A549 (cell line): ENCODE measurements around the gene SSC4D.

Experiments used
- MAZ ChIP-seq: fragments of 150-350 bp; IDR thresholded peaks from 2 replicates; pipeline ENCODE4 v1.6.1; 2014; ENCODE audit warnings: antibody characterized with exemption, low read depth, low read length, borderline replicate concordance
- POLR2A ChIP-seq: IDR thresholded peaks from 2 replicates; pipeline ENCODE4 v1.6.1; 2012; ENCODE audit warnings: mild to moderate bottlenecking, low read length
- RAD21 ChIP-seq, 2 experiments: fragments of >200 bp in 1 of 2; sonication (Bioruptor Twin) in 1 of 2; formaldehyde crosslinking in 1 of 2; IDR thresholded peaks in 1 of 2; conservative IDR thresholded peaks in 1 of 2; 2 replicates in 1 of 2; 3 replicates in 1 of 2; pipeline ENCODE4 v1.6.1; 2012 to 2018; ENCODE audit warnings: inconsistent platforms in 1 of 2
- RCOR1 ChIP-seq: fragments of 150-350 bp; IDR thresholded peaks from 2 replicates; pipeline ENCODE4 v1.6.1; 2014; ENCODE audit warnings: antibody characterized with exemption, low read length, low read depth
- RFX5 ChIP-seq: fragments of 450-650 bp; IDR thresholded peaks from 2 replicates; pipeline ENCODE4 v1.7.1; 2014; ENCODE audit warnings: antibody characterized with exemption, mild to moderate bottlenecking, moderate library complexity
- ZFP36 ChIP-seq: fragments of 450-650 bp; IDR thresholded peaks from 2 replicates; pipeline ENCODE4 v1.6.1; 2014; ENCODE audit warnings: borderline replicate concordance; ENCODE audit not compliant: partially characterized antibody
- TF ChIP-seq, protein P1 (sequence below): fragments of >200 bp; sonication (Bioruptor Twin); formaldehyde crosslinking; IDR thresholded peaks from 3 replicates; pipeline ENCODE4 v1.5.1; 2016
- TF ChIP-seq, protein P2 (sequence below): fragments of 250-450 bp; sonication (Bioruptor Pico); IDR thresholded peaks from 2 replicates; pipeline ENCODE4 v1.5.0; 2021; ENCODE audit warnings: mild to moderate bottlenecking, moderate library complexity, borderline replicate concordance
- TF ChIP-seq, protein P3 (sequence below): fragments of 200-600 bp; sonication (generic); IDR thresholded peaks from 2 replicates; pipeline ENCODE4 v1.6.1; 2016; ENCODE audit warnings: antibody characterized with exemption, mild to moderate bottlenecking, moderate library complexity

DNA sequence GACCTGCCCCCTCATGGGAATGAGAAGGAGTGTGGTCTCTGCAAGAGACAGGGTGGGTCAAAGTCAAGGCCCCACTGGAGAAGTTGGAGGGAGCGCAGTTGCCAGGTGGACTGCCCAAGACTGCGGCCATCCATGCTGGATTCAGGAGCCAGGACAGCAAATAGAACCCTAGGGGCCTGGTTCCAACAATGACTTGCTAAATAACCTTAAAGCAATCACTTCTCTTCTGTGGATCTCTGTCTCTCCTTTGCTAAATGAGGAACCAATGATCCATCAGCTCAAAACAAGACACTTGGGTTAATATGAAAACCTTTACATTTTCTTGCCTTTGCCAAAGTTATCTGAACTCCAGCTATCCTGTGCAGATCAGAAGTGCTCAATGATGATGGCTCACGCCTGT lies 38.1 kb downstream of the SSC4D start:
- TF ChIP-seq, protein P1, sequence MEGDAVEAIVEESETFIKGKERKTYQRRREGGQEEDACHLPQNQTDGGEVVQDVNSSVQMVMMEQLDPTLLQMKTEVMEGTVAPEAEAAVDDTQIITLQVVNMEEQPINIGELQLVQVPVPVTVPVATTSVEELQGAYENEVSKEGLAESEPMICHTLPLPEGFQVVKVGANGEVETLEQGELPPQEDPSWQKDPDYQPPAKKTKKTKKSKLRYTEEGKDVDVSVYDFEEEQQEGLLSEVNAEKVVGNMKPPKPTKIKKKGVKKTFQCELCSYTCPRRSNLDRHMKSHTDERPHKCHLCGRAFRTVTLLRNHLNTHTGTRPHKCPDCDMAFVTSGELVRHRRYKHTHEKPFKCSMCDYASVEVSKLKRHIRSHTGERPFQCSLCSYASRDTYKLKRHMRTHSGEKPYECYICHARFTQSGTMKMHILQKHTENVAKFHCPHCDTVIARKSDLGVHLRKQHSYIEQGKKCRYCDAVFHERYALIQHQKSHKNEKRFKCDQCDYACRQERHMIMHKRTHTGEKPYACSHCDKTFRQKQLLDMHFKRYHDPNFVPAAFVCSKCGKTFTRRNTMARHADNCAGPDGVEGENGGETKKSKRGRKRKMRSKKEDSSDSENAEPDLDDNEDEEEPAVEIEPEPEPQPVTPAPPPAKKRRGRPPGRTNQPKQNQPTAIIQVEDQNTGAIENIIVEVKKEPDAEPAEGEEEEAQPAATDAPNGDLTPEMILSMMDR, result no peak
- TF ChIP-seq RAD21 (conservative IDR thresholded peaks at IDR 0.05 in 1 of 2, IDR thresholded peaks at IDR 0.05 in 1 of 2) (no peak), RFX5 (no peak), MAZ (no peak), RCOR1 (no peak), POLR2A (no peak), ZFP36 (no peak)
- TF ChIP-seq, protein P2, sequence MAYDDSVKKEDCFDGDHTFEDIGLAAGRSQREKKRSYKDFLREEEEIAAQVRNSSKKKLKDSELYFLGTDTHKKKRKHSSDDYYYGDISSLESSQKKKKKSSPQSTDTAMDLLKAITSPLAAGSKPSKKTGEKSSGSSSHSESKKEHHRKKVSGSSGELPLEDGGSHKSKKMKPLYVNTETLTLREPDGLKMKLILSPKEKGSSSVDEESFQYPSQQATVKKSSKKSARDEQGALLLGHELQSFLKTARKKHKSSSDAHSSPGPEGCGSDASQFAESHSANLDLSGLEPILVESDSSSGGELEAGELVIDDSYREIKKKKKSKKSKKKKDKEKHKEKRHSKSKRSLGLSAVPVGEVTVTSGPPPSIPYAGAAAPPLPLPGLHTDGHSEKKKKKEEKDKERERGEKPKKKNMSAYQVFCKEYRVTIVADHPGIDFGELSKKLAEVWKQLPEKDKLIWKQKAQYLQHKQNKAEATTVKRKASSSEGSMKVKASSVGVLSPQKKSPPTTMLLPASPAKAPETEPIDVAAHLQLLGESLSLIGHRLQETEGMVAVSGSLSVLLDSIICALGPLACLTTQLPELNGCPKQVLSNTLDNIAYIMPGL, result no peak
- TF ChIP-seq, protein P3, sequence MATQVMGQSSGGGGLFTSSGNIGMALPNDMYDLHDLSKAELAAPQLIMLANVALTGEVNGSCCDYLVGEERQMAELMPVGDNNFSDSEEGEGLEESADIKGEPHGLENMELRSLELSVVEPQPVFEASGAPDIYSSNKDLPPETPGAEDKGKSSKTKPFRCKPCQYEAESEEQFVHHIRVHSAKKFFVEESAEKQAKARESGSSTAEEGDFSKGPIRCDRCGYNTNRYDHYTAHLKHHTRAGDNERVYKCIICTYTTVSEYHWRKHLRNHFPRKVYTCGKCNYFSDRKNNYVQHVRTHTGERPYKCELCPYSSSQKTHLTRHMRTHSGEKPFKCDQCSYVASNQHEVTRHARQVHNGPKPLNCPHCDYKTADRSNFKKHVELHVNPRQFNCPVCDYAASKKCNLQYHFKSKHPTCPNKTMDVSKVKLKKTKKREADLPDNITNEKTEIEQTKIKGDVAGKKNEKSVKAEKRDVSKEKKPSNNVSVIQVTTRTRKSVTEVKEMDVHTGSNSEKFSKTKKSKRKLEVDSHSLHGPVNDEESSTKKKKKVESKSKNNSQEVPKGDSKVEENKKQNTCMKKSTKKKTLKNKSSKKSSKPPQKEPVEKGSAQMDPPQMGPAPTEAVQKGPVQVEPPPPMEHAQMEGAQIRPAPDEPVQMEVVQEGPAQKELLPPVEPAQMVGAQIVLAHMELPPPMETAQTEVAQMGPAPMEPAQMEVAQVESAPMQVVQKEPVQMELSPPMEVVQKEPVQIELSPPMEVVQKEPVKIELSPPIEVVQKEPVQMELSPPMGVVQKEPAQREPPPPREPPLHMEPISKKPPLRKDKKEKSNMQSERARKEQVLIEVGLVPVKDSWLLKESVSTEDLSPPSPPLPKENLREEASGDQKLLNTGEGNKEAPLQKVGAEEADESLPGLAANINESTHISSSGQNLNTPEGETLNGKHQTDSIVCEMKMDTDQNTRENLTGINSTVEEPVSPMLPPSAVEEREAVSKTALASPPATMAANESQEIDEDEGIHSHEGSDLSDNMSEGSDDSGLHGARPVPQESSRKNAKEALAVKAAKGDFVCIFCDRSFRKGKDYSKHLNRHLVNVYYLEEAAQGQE, result no peak
